GM23338 (cell line): ENCODE measurements around the gene MYRF. TPM values are rescaled to one million over a fixed set of nuclear protein-coding genes. Genes with fewer than 3 reads are reported as not detected.

Experiments
- ATAC-seq: fragments of 200-7000 bp; cut with Tn5 transposase; 3 replicates; pipeline ENCODE4 v1.9.1; 2020
- DNase-seq: peaks from one replicate; pipeline ENCODE4 v3.0.0-alpha.2; 2015; ENCODE audit warnings: low spot score
- H2AFZ ChIP-seq: fragments of 200-600 bp; sonication (generic); 2 replicates; pipeline ENCODE4 v1.8.0; 2016; ENCODE audit warnings: antibody characterized with exemption, mild to moderate bottlenecking, moderate library complexity
- H3F3A ChIP-seq: fragments of 200-600 bp; sonication (generic); replicated peaks from 2 replicates; pipeline ENCODE4 v1.8.0; 2017; ENCODE audit warnings: antibody characterized with exemption, mixed run types, low read depth
- H3K27ac ChIP-seq: fragments of 200-600 bp; sonication (generic); 2 replicates; pipeline ENCODE4 v1.6.1; 2016; ENCODE audit warnings: low read depth
- H3K27me3 ChIP-seq: fragments of 200-600 bp; sonication (generic); 2 replicates; pipeline ENCODE4 v1.8.0; 2016; ENCODE audit warnings: mild to moderate bottlenecking, mixed run types, moderate library complexity; ENCODE audit not compliant: insufficient read depth
- H3K36me3 ChIP-seq: fragments of 200-600 bp; sonication (generic); 2 replicates; pipeline ENCODE4 v1.8.0; 2016; ENCODE audit warnings: mild to moderate bottlenecking; ENCODE audit not compliant: insufficient read depth
- H3K4me1 ChIP-seq: fragments of 200-600 bp; sonication (generic); 2 replicates; pipeline ENCODE4 v1.8.0; 2016; ENCODE audit warnings: mild to moderate bottlenecking, moderate library complexity; ENCODE audit not compliant: insufficient read depth
- H3K4me2 ChIP-seq: fragments of 200-600 bp; sonication (generic); 2 replicates; pipeline ENCODE4 v1.7.1; 2017; ENCODE audit warnings: mixed run types
- H3K4me3 ChIP-seq: fragments of 200-600 bp; sonication (generic); 2 replicates; pipeline ENCODE4 v1.6.1; 2016; ENCODE audit warnings: mixed run types
- H3K79me2 ChIP-seq: fragments of 200-600 bp; sonication (generic); replicated peaks from 2 replicates; pipeline ENCODE4 v1.8.0; 2017; ENCODE audit warnings: mild to moderate bottlenecking; ENCODE audit not compliant: insufficient read depth
- H3K9me2 ChIP-seq: fragments of 200-600 bp; sonication (generic); 2 replicates; pipeline ENCODE4 v1.8.0; 2017; ENCODE audit not compliant: insufficient read depth
- H4K20me1 ChIP-seq: fragments of 200-600 bp; sonication (generic); replicated peaks from 2 replicates; pipeline ENCODE4 v1.8.0; 2017; ENCODE audit warnings: mild to moderate bottlenecking; ENCODE audit not compliant: insufficient read depth
- H3K27ac Mint-ChIP-seq: 2 replicates; pipeline ENCODE4 v1.8.0; 2020; ENCODE audit warnings: inconsistent platforms, mild to moderate bottlenecking, moderate library complexity, mixed read lengths
- H3K27me3 Mint-ChIP-seq: 3 replicates; pipeline ENCODE4 v1.8.0; 2022; ENCODE audit warnings: low read depth, mild to moderate bottlenecking, moderate library complexity, mixed read lengths, inconsistent platforms; ENCODE audit not compliant: insufficient read depth, poor library complexity
- H3K36me3 Mint-ChIP-seq: 3 replicates; pipeline ENCODE4 v1.8.0; 2021; ENCODE audit warnings: low read depth, mild to moderate bottlenecking, inconsistent platforms, moderate library complexity, mixed read lengths
- H3K4me1 Mint-ChIP-seq: 3 replicates; pipeline ENCODE4 v1.8.0; 2020; ENCODE audit warnings: mild to moderate bottlenecking, inconsistent platforms, mixed read lengths
- H3K4me3 Mint-ChIP-seq: 3 replicates; pipeline ENCODE4 v1.8.0; 2021; ENCODE audit warnings: moderate library complexity, mild to moderate bottlenecking, inconsistent platforms, mixed read lengths
- H3K9me3 Mint-ChIP-seq: 3 replicates; pipeline ENCODE4 v1.8.0; 2020; ENCODE audit warnings: moderate library complexity, mild to moderate bottlenecking, inconsistent platforms, mixed read lengths
- CREB1 ChIP-seq: fragments of 250-450 bp; sonication (Bioruptor Pico); IDR thresholded peaks from 2 replicates; pipeline ENCODE4 v1.5.0; 2020; ENCODE audit warnings: low read depth, mild to moderate bottlenecking, moderate library complexity
- EZH2 ChIP-seq: fragments of 200-600 bp; sonication (generic); IDR thresholded peaks from one replicate; pipeline ENCODE4 v1.8.0; 2017; ENCODE audit warnings: antibody characterized with exemption, mild to moderate bottlenecking, low read depth; ENCODE audit not compliant: unreplicated experiment
- EZH2phosphoT487 ChIP-seq: fragments of 200-600 bp; sonication (generic); IDR thresholded peaks from one replicate; pipeline ENCODE4 v1.8.1; 2018; ENCODE audit warnings: antibody characterized with exemption; ENCODE audit not compliant: unreplicated experiment
- JUNB ChIP-seq: IDR thresholded peaks from one replicate; pipeline ENCODE4 v1.6.1; 2016; ENCODE audit warnings: antibody characterized with exemption; ENCODE audit not compliant: unreplicated experiment
- NANOG ChIP-seq: IDR thresholded peaks from 2 replicates; pipeline ENCODE4 v1.6.1; 2016; ENCODE audit warnings: antibody characterized with exemption, borderline replicate concordance
- POLR2AphosphoS5 ChIP-seq: IDR thresholded peaks from 2 replicates; pipeline ENCODE4 v1.6.1; 2016; ENCODE audit warnings: antibody characterized with exemption, low read depth
- STAT1 ChIP-seq: IDR thresholded peaks from one replicate; pipeline ENCODE4 v1.6.1; 2016; ENCODE audit warnings: antibody characterized with exemption; ENCODE audit not compliant: unreplicated experiment
- ZNF114 ChIP-seq: fragments of 250-450 bp; sonication (Bioruptor Pico); IDR thresholded peaks from 2 replicates; pipeline ENCODE4 v1.5.0; 2020; ENCODE audit warnings: mild to moderate bottlenecking, moderate library complexity
- ZNF331 ChIP-seq: fragments of 250-450 bp; sonication (Bioruptor Pico); IDR thresholded peaks from 2 replicates; pipeline ENCODE4 v1.5.0; 2020; ENCODE audit warnings: low read depth, mild to moderate bottlenecking, moderate library complexity
- polyA plus RNA-seq: library from polyadenylated mRNA; unstranded; fragments of >200 nt; fragmentation: Nextera tagmentation; extraction: Ambion mirVana; gene quantifications from 2 replicates; pipeline ENCODE4 v1.2.1, GENCODE V29; 2016
- total RNA-seq: library from RNA; depleted of rRNA; stranded (reverse); fragments of >200 nt; shearing (Covaris generic); gene quantifications from 2 replicates; pipeline ENCODE4 v1.2.3, GENCODE V29; 2014
- TF ChIP-seq, protein P1 (sequence below), 2 experiments: fragments of 200-600 bp in 1 of 2; sonication (generic) in 1 of 2; conservative IDR thresholded peaks; 2 replicates each; pipeline versions ENCODE4 v1.5.1 to v1.6.1; 2016 to 2017; ENCODE audit warnings: antibody characterized with exemption in 2 of 2, low read depth in 2 of 2, mild to moderate bottlenecking in 2 of 2, moderate library complexity in 1 of 2
- TF ChIP-seq, protein P2 (sequence below): fragments of 250-450 bp; sonication (Bioruptor Pico); IDR thresholded peaks from 2 replicates; pipeline ENCODE4 v1.5.0; 2020; ENCODE audit warnings: mild to moderate bottlenecking, moderate library complexity
- TF ChIP-seq, protein P3 (sequence below): IDR thresholded peaks from 2 replicates; pipeline ENCODE4 v1.6.1; 2016; ENCODE audit warnings: antibody characterized with exemption

The MYRF gene
- total and polyA plus RNA-seq, 2 experiments from 2014 or later: 1.9 to 5.5 TPM

DNA sequence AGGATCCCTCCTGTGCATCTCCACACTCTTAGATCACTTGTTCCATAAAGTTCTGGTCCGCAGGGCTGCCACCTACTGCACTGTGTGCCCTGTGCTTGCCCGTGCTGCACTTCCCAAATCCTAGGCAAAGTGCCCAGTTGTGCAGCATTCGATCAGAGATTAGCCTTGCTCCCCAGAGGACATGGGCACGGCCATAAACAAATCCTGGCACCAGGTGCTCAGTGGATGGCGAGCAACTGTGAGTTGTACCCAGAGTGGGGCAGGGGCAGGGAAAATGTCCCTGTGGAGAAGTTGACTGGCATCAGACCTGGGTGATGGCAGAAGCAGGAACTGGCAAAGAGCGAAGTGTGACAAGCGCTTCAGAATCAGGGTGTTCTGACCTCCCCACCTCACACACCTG is 80.3 kb downstream of the MYRF start (continued):
- TF ChIP-seq, protein P1, sequence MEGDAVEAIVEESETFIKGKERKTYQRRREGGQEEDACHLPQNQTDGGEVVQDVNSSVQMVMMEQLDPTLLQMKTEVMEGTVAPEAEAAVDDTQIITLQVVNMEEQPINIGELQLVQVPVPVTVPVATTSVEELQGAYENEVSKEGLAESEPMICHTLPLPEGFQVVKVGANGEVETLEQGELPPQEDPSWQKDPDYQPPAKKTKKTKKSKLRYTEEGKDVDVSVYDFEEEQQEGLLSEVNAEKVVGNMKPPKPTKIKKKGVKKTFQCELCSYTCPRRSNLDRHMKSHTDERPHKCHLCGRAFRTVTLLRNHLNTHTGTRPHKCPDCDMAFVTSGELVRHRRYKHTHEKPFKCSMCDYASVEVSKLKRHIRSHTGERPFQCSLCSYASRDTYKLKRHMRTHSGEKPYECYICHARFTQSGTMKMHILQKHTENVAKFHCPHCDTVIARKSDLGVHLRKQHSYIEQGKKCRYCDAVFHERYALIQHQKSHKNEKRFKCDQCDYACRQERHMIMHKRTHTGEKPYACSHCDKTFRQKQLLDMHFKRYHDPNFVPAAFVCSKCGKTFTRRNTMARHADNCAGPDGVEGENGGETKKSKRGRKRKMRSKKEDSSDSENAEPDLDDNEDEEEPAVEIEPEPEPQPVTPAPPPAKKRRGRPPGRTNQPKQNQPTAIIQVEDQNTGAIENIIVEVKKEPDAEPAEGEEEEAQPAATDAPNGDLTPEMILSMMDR (conservative IDR thresholded peaks at IDR 0.05; ENCODE audit: low read depth in 2 of 2): no peak
- no peak for TF ChIP-seq ZNF114 (CRISPR knock-in tag)
- TF ChIP-seq, protein P2, sequence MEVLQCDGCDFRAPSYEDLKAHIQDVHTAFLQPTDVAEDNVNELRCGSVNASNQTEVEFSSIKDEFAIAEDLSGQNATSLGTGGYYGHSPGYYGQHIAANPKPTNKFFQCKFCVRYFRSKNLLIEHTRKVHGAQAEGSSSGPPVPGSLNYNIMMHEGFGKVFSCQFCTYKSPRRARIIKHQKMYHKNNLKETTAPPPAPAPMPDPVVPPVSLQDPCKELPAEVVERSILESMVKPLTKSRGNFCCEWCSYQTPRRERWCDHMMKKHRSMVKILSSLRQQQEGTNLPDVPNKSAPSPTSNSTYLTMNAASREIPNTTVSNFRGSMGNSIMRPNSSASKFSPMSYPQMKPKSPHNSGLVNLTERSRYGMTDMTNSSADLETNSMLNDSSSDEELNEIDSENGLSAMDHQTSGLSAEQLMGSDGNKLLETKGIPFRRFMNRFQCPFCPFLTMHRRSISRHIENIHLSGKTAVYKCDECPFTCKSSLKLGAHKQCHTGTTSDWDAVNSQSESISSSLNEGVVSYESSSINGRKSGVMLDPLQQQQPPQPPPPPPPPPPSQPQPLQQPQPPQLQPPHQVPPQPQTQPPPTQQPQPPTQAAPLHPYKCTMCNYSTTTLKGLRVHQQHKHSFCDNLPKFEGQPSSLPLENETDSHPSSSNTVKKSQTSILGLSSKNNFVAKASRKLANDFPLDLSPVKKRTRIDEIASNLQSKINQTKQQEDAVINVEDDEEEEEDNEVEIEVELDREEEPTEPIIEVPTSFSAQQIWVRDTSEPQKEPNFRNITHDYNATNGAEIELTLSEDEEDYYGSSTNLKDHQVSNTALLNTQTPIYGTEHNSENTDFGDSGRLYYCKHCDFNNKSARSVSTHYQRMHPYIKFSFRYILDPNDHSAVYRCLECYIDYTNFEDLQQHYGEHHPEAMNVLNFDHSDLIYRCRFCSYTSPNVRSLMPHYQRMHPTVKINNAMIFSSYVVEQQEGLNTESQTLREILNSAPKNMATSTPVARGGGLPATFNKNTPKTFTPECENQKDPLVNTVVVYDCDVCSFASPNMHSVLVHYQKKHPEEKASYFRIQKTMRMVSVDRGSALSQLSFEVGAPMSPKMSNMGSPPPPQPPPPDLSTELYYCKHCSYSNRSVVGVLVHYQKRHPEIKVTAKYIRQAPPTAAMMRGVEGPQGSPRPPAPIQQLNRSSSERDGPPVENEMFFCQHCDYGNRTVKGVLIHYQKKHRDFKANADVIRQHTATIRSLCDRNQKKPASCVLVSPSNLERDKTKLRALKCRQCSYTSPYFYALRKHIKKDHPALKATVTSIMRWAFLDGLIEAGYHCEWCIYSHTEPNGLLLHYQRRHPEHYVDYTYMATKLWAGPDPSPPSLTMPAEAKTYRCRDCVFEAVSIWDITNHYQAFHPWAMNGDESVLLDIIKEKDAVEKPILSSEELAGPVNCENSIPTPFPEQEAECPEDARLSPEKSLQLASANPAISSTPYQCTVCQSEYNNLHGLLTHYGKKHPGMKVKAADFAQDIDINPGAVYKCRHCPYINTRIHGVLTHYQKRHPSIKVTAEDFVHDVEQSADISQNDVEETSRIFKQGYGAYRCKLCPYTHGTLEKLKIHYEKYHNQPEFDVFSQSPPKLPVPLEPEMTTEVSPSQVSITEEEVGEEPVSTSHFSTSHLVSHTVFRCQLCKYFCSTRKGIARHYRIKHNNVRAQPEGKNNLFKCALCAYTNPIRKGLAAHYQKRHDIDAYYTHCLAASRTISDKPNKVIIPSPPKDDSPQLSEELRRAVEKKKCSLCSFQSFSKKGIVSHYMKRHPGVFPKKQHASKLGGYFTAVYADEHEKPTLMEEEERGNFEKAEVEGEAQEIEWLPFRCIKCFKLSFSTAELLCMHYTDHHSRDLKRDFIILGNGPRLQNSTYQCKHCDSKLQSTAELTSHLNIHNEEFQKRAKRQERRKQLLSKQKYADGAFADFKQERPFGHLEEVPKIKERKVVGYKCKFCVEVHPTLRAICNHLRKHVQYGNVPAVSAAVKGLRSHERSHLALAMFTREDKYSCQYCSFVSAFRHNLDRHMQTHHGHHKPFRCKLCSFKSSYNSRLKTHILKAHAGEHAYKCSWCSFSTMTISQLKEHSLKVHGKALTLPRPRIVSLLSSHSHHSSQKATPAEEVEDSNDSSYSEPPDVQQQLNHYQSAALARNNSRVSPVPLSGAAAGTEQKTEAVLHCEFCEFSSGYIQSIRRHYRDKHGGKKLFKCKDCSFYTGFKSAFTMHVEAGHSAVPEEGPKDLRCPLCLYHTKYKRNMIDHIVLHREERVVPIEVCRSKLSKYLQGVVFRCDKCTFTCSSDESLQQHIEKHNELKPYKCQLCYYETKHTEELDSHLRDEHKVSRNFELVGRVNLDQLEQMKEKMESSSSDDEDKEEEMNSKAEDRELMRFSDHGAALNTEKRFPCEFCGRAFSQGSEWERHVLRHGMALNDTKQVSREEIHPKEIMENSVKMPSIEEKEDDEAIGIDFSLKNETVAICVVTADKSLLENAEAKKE (CRISPR knock-in tag): no peak
- TF ChIP-seq, protein P3, sequence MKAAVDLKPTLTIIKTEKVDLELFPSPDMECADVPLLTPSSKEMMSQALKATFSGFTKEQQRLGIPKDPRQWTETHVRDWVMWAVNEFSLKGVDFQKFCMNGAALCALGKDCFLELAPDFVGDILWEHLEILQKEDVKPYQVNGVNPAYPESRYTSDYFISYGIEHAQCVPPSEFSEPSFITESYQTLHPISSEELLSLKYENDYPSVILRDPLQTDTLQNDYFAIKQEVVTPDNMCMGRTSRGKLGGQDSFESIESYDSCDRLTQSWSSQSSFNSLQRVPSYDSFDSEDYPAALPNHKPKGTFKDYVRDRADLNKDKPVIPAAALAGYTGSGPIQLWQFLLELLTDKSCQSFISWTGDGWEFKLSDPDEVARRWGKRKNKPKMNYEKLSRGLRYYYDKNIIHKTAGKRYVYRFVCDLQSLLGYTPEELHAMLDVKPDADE: no peak

DNA sequence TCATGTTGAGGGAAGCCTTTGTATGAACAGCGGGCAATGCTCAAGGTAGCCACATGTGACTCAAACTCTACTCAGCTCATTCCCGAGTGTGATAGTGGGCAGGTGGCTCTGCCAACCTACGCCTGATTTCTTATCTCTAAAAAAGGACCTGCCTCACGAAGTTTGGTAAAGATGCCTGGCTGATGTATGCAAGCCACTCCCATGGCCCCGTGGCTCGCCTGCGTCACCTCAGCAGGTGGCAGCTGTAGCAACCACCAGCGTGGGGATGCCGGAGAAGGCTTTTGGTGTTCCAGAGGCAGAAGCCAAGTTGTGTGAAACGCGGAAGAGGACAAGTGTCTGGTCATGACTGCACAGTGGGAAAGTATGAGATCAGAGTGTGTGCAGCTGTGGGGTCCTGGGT is 81.0 kb downstream of the MYRF start:
- no peaks in the 10 kb centered on the region for H3K27me3 ChIP-seq
- peaks cover 54% of the 10 kb centered on the region for H4K20me1 ChIP-seq
- H3K4me1 Mint-ChIP-seq: peaks cover 66% of the 10 kb centered on the region
- H3K4me3 ChIP-seq: 0 out of 2 replicates have a peak overlapping the region, but pooled peaks have one; percentile 28
- peaks cover 89% of the 10 kb centered on the region for H3K79me2 ChIP-seq
- no peaks in the 10 kb centered on the region for H3K9me3 Mint-ChIP-seq
- no peak overlapping the region for H2AFZ ChIP-seq
- peak overlapping the region; percentile 96 for H3K27ac Mint-ChIP-seq
- H3K4me3 Mint-ChIP-seq: peak overlapping the region; percentile 53; the same call in 2 of the 3 replicates
- peak overlapping the region; percentile 100 for H3K4me2 ChIP-seq
- peaks cover 64% of the 10 kb centered on the region for H3K4me1 ChIP-seq
- peaks cover 49% of the 10 kb centered on the region for H3K36me3 Mint-ChIP-seq
- H3K27me3 Mint-ChIP-seq: peaks cover 14% of the 10 kb centered on the region
- peaks cover 7% of the 10 kb centered on the region for H3K36me3 ChIP-seq
- H3K27ac ChIP-seq: peak overlapping the region; percentile 97
- ATAC-seq (no peak), DNase-seq (no peak)
- H3F3A ChIP-seq: peaks cover 48% of the 10 kb centered on the region
- no peaks in the 10 kb centered on the region for H3K9me2 ChIP-seq
- TF ChIP-seq STAT1 (no peak), NANOG (no peak), POLR2AphosphoS5 (no peak), EZH2phosphoT487 (no peak), EZH2 (no peak), ZNF114 (CRISPR knock-in tag) (no peak), ZNF331 (CRISPR knock-in tag) (no peak), JUNB (no peak), CREB1 (no peak)
- TF ChIP-seq, protein P1 (conservative IDR thresholded peaks at IDR 0.05; ENCODE audit: low read depth in 2 of 2): no peak
- TF ChIP-seq, protein P3: no peak
